HepG2 (cell line): ENCODE data around the gene GPD1. TPM values are rescaled to one million over a fixed set of nuclear protein-coding genes. Genes with fewer than 3 reads are reported as not detected.

Source experiments
- GATAD2A ChIP-seq: IDR thresholded peaks from 2 replicates; pipeline ENCODE4 v1.6.1; 2016
- MXI1 ChIP-seq: IDR thresholded peaks from 3 replicates; pipeline ENCODE4 v1.6.1; 2012; ENCODE audit warnings: low read depth, low read length, inconsistent platforms, borderline replicate concordance
- RARA ChIP-seq: IDR thresholded peaks from 2 replicates; pipeline ENCODE4 v1.6.1; 2016; ENCODE audit warnings: missing genetic modification reagents, missing compliant biosample characterization
- TEAD3 ChIP-seq: optimal IDR thresholded peaks from 2 replicates; pipeline ENCODE3; 2016; ENCODE audit warnings: borderline replicate concordance
- ZNF264 ChIP-seq: sonication (generic); formaldehyde crosslinking; IDR thresholded peaks from 2 replicates; pipeline ENCODE4 v1.4.0; 2020; ENCODE audit warnings: missing genetic modification reagents
- ZNF329 ChIP-seq: sonication (generic); formaldehyde crosslinking; IDR thresholded peaks from 2 replicates; pipeline ENCODE4 v1.9.0; 2021; ENCODE audit warnings: low read depth, mild to moderate bottlenecking, missing genetic modification reagents
- ZNF572 ChIP-seq: sonication (generic); formaldehyde crosslinking; IDR thresholded peaks from 2 replicates; pipeline ENCODE4 v1.5.1; 2020; ENCODE audit warnings: mild to moderate bottlenecking, missing genetic modification reagents
- ZNF614 ChIP-seq: IDR thresholded peaks from 2 replicates; pipeline ENCODE4 v1.6.1; 2018; ENCODE audit warnings: missing biosample characterization, missing genetic modification reagents, inconsistent platforms, borderline replicate concordance
- polyA plus RNA-seq, 8 experiments: library from polyadenylated mRNA; depleted of rRNA in 3 of 8; stranded (reverse) in 7 of 8; unstranded in 1 of 8; fragments of >200 nt; fragmentation: Illumina TruSeq in 4 of 8; extraction: Trizol in 4 of 8; gene quantifications; 2 replicates each; pipeline versions ENCODE4 v1.2.1 to v1.2.3, GENCODE V29; 2011 to 2016; ENCODE audit warnings: low read depth in 4 of 8, missing spikeins in 1 of 8, mixed read lengths in 1 of 8; ENCODE audit not compliant: insufficient read depth in 1 of 8
- total RNA-seq, 5 experiments: library from RNA; depleted of rRNA; stranded (reverse); fragments of >200 nt; fragmentation: Illumina TruSeq; extraction: Trizol; gene quantifications; 2 replicates each; pipeline ENCODE4 v1.2.3, GENCODE V29; 2016; ENCODE audit warnings: low read depth in 1 of 5
- TF ChIP-seq, protein P1 (sequence below): sonication (generic); formaldehyde crosslinking; conservative IDR thresholded peaks from 2 replicates; pipeline ENCODE4 v1.4.0; 2020; ENCODE audit warnings: missing genetic modification reagents
- TF ChIP-seq, protein P2 (sequence below): sonication (generic); formaldehyde crosslinking; IDR thresholded peaks from 2 replicates; pipeline ENCODE4 v1.8.0; 2022; ENCODE audit warnings: missing genetic modification reagents, mild to moderate bottlenecking, moderate library complexity, borderline replicate concordance
- TF ChIP-seq, protein P3 (sequence below): sonication (generic); formaldehyde crosslinking; IDR thresholded peaks from 2 replicates; pipeline ENCODE4 v1.4.0; 2020; ENCODE audit warnings: missing genetic modification reagents, mild to moderate bottlenecking, borderline replicate concordance
- TF ChIP-seq, protein P4 (sequence below): IDR thresholded peaks from 2 replicates; pipeline ENCODE4 v1.6.1; 2016; ENCODE audit warnings: low read depth, missing genetic modification reagents, missing compliant biosample characterization
- TF ChIP-seq, protein P5 (sequence below): sonication (generic); formaldehyde crosslinking; IDR thresholded peaks from 2 replicates; pipeline ENCODE4 v1.8.0; 2022; ENCODE audit warnings: mild to moderate bottlenecking, missing genetic modification reagents
- TF ChIP-seq, protein P6 (sequence below): sonication (generic); formaldehyde crosslinking; IDR thresholded peaks from 2 replicates; pipeline ENCODE4 v1.4.0; 2020; ENCODE audit warnings: missing genetic modification reagents

The GPD1 gene
- total and polyA plus RNA-seq, 2 of the 13 experiments (the other 11 are each of a cell fraction or from before 2014, with no cell fraction given): 3.7 to 30.6 TPM

DNA sequence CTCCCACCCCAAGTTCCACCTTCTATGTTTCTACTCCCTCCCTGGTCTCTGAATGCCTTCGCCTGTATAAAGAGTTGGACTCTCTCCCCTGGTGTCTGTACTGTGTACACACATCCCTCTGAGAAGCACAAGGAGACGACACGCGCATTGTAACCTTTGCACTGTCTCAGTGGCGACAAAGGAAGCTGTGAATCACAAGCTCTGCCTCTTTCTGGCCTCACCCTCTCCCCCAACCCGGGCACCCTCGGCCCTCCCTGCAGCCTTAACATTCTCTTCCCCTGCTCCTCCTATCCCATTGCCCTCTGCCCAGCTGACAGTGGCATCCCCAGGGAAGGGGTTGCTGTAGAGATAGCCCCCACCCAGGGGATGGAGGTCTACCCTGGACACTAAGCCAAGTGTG is 21.2 kb upstream of the GPD1 start (continued):
- TF ChIP-seq, protein P1, sequence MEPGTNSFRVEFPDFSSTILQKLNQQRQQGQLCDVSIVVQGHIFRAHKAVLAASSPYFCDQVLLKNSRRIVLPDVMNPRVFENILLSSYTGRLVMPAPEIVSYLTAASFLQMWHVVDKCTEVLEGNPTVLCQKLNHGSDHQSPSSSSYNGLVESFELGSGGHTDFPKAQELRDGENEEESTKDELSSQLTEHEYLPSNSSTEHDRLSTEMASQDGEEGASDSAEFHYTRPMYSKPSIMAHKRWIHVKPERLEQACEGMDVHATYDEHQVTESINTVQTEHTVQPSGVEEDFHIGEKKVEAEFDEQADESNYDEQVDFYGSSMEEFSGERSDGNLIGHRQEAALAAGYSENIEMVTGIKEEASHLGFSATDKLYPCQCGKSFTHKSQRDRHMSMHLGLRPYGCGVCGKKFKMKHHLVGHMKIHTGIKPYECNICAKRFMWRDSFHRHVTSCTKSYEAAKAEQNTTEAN (CRISPR knock-in tag): no peak
- TF ChIP-seq, protein P2, sequence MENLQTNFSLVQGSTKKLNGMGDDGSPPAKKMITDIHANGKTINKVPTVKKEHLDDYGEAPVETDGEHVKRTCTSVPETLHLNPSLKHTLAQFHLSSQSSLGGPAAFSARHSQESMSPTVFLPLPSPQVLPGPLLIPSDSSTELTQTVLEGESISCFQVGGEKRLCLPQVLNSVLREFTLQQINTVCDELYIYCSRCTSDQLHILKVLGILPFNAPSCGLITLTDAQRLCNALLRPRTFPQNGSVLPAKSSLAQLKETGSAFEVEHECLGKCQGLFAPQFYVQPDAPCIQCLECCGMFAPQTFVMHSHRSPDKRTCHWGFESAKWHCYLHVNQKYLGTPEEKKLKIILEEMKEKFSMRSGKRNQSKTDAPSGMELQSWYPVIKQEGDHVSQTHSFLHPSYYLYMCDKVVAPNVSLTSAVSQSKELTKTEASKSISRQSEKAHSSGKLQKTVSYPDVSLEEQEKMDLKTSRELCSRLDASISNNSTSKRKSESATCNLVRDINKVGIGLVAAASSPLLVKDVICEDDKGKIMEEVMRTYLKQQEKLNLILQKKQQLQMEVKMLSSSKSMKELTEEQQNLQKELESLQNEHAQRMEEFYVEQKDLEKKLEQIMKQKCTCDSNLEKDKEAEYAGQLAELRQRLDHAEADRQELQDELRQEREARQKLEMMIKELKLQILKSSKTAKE (CRISPR knock-in tag): peak; percentile 74
- TF ChIP-seq, protein P3, sequence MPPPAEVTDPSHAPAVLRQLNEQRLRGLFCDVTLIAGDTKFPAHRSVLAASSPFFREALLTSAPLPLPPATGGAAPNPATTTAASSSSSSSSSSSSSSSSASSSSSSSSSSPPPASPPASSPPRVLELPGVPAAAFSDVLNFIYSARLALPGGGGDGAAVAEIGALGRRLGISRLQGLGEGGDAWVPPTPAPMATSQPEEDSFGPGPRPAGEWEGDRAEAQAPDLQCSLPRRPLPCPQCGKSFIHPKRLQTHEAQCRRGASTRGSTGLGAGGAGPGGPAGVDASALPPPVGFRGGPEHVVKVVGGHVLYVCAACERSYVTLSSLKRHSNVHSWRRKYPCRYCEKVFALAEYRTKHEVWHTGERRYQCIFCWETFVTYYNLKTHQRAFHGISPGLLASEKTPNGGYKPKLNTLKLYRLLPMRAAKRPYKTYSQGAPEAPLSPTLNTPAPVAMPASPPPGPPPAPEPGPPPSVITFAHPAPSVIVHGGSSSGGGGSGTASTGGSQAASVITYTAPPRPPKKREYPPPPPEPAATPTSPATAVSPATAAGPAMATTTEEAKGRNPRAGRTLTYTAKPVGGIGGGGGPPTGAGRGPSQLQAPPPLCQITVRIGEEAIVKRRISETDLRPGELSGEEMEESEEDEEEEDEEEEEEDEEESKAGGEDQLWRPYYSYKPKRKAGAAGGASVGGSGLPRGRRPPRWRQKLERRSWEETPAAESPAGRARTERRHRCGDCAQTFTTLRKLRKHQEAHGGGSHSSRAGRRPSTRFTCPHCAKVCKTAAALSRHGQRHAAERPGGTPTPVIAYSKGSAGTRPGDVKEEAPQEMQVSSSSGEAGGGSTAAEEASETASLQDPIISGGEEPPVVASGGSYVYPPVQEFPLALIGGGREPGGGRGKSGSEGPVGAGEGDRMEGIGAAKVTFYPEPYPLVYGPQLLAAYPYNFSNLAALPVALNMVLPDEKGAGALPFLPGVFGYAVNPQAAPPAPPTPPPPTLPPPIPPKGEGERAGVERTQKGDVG (CRISPR knock-in tag): no peak
- TF ChIP-seq MXI1 (peak; percentile 75; the same call in 1 of the 3 replicates), ZNF614 (CRISPR knock-in tag) (peak; percentile 53), GATAD2A (CRISPR knock-in tag) (peak; percentile 92), RARA (CRISPR knock-in tag) (peak; percentile 51; the same call in 1 of the 2 replicates), TEAD3 (CRISPR knock-in tag) (no peak), ZNF329 (no peak), ZNF572 (CRISPR knock-in tag) (no peak), ZNF264 (CRISPR knock-in tag) (no peak)
- TF ChIP-seq, protein P4, sequence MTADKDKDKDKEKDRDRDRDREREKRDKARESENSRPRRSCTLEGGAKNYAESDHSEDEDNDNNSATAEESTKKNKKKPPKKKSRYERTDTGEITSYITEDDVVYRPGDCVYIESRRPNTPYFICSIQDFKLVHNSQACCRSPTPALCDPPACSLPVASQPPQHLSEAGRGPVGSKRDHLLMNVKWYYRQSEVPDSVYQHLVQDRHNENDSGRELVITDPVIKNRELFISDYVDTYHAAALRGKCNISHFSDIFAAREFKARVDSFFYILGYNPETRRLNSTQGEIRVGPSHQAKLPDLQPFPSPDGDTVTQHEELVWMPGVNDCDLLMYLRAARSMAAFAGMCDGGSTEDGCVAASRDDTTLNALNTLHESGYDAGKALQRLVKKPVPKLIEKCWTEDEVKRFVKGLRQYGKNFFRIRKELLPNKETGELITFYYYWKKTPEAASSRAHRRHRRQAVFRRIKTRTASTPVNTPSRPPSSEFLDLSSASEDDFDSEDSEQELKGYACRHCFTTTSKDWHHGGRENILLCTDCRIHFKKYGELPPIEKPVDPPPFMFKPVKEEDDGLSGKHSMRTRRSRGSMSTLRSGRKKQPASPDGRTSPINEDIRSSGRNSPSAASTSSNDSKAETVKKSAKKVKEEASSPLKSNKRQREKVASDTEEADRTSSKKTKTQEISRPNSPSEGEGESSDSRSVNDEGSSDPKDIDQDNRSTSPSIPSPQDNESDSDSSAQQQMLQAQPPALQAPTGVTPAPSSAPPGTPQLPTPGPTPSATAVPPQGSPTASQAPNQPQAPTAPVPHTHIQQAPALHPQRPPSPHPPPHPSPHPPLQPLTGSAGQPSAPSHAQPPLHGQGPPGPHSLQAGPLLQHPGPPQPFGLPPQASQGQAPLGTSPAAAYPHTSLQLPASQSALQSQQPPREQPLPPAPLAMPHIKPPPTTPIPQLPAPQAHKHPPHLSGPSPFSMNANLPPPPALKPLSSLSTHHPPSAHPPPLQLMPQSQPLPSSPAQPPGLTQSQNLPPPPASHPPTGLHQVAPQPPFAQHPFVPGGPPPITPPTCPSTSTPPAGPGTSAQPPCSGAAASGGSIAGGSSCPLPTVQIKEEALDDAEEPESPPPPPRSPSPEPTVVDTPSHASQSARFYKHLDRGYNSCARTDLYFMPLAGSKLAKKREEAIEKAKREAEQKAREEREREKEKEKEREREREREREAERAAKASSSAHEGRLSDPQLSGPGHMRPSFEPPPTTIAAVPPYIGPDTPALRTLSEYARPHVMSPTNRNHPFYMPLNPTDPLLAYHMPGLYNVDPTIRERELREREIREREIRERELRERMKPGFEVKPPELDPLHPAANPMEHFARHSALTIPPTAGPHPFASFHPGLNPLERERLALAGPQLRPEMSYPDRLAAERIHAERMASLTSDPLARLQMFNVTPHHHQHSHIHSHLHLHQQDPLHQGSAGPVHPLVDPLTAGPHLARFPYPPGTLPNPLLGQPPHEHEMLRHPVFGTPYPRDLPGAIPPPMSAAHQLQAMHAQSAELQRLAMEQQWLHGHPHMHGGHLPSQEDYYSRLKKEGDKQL (CRISPR knock-in tag): no peak; the same call in 1 of the 2 replicates
- TF ChIP-seq, protein P5, sequence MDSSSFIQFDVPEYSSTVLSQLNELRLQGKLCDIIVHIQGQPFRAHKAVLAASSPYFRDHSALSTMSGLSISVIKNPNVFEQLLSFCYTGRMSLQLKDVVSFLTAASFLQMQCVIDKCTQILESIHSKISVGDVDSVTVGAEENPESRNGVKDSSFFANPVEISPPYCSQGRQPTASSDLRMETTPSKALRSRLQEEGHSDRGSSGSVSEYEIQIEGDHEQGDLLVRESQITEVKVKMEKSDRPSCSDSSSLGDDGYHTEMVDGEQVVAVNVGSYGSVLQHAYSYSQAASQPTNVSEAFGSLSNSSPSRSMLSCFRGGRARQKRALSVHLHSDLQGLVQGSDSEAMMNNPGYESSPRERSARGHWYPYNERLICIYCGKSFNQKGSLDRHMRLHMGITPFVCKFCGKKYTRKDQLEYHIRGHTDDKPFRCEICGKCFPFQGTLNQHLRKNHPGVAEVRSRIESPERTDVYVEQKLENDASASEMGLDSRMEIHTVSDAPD (CRISPR knock-in tag): no peak
- TF ChIP-seq, protein P6, sequence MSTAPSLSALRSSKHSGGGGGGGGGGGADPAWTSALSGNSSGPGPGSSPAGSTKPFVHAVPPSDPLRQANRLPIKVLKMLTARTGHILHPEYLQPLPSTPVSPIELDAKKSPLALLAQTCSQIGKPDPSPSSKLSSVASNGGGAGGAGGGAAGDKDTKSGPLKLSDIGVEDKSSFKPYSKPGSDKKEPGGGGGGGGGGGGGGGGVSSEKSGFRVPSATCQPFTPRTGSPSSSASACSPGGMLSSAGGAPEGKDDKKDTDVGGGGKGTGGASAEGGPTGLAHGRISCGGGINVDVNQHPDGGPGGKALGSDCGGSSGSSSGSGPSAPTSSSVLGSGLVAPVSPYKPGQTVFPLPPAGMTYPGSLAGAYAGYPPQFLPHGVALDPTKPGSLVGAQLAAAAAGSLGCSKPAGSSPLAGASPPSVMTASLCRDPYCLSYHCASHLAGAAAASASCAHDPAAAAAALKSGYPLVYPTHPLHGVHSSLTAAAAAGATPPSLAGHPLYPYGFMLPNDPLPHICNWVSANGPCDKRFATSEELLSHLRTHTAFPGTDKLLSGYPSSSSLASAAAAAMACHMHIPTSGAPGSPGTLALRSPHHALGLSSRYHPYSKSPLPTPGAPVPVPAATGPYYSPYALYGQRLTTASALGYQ (CRISPR knock-in tag): no peak
